HTERT RPE-1 (cell line): Measurements from ENCODE around the gene GNB1.

Experiments
- in situ Hi-C: fragments of 300-500 bp; cut with MboI; formaldehyde crosslinking; loops from 4 replicates; pipeline ENCODE4 v1.14.3; 2020; ENCODE audit warnings: low sequenced_read_pairs

Gene GNB1

GRCh38 chr1:1768249-1768992 lies 122.5 kb downstream of the GNB1 start:
- in situ Hi-C loops, result no loop called here

GRCh38 chr1:1764876-1765470 lies 125.9 kb downstream of the GNB1 start:
- in situ Hi-C loops, result no loop called here

- in situ Hi-C loops, result no loop called here
These were observed 126.9 kb downstream of the GNB1 start for GRCh38 chr1:1763657-1764621.

GRCh38 chr1:1761504-1762376 lies 129.1 kb downstream of the GNB1 start:
- in situ Hi-C loops, result no loop called here

GRCh38 chr1:1760715-1761114 lies 130.2 kb downstream of the GNB1 start:
- in situ Hi-C loops, result no loop called here

- in situ Hi-C loops, result no loop called here
These were observed 130.6 kb downstream of the GNB1 start for GRCh38 chr1:1760345-1760650.

GRCh38 chr1:1759456-1760344 lies 131.2 kb downstream of the GNB1 start:
- in situ Hi-C loops, result no loop called here

GRCh38 chr1:1758692-1759455 lies 132.0 kb downstream of the GNB1 start:
- in situ Hi-C loops, result no loop called here

- in situ Hi-C loops, result no loop called here
These were observed 132.7 kb downstream of the GNB1 start for GRCh38 chr1:1758059-1758621.

- in situ Hi-C loops, result no loop called here
These were observed 133.3 kb downstream of the GNB1 start for GRCh38 chr1:1757422-1758058.

GRCh38 chr1:1756661-1757421 lies 134.0 kb downstream of the GNB1 start:
- in situ Hi-C loops, result no loop called here

- in situ Hi-C loops, result no loop called here
These were observed 135.0 kb downstream of the GNB1 start for GRCh38 chr1:1755852-1756251.

- in situ Hi-C loops, result no loop called here
These were observed 135.5 kb downstream of the GNB1 start for GRCh38 chr1:1755426-1755825.

GRCh38 chr1:1754051-1754815 lies 136.7 kb downstream of the GNB1 start:
- in situ Hi-C loops, result no loop called here

- in situ Hi-C loops, result no loop called here
These were observed 137.3 kb downstream of the GNB1 start for GRCh38 chr1:1753607-1754005.

- in situ Hi-C loops, result no loop called here
These were observed 138.0 kb downstream of the GNB1 start for GRCh38 chr1:1752636-1753606.
